NCI-H446 (cell line): ENCODE measurements around the gene AP3M1.

Source experiments
- DNase-seq, 2 experiments: peaks; one replicate each; lab custom pipeline; 2025; lab: John Stamatoyannopoulos, UW

AP3M1 gene

DNA sequence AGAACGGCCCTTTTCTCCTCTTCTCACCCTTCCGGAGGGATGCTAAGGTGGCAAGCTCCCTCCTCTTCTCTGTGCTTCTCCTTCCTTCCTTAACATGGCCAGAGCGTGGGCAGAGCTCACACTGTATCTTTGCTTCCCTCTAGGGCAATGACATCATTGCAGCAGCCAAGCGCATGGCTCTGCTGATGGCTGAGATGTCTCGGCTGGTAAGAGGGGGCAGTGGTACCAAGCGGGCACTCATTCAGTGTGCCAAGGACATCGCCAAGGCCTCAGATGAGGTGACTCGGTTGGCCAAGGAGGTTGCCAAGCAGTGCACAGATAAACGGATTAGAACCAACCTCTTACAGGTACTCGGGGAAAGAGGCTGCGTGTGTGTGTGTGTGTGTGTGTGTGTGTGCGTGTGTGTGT is 36.6 kb downstream of the AP3M1 start:
- no peak for DNase-seq

GRCh38 chr10:74113546-74113945 is 37.1 kb downstream of the AP3M1 start:
- DNase-seq, result no peak

- DNase-seq, result no peak
Measured at GRCh38 chr10:74111799-74112198, 38.8 kb downstream of the AP3M1 start.

DNA sequence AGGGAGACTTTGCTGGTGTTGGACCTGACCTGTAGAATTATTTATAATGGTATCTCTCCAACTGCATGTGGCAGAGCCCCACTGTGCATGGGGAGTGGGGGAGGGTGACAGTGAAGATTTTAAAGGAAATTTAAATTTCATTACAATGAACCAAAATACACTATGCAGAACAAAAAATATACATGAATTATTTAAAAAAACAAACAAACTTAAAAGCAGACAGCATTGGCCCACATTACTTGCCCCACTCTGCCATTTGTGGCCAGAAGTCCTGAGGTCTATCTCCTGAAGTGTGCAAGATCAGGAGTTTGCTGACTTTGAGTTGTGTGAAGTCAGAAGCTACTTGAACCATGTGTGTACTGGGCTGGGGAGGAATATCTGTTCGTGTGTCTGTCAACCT is 40.5 kb downstream of the AP3M1 start:
- no peak for DNase-seq

- DNase-seq, result no peak
Measured at GRCh38 chr10:74109452-74109851, 41.2 kb downstream of the AP3M1 start.

DNA sequence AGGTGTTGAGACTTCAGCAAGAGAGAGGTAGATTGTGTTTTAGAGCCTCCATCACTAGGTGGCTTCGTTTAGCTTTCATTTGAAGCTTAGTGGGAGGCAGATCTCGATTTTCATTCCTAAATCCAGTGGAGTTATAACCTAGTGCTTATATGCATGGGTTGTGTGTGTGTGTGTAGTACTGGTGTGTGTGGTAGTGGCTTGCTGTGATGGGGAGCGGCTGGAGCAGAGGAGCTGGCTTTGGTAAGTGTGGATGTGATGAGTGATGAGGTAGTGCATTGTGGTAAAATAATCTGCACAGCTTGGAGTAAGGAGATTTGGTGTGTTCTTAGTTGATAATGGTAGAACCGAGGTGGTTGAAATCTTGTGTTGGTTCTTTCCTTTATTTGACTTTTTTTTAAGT is 43.2 kb downstream of the AP3M1 start:
- no peak for DNase-seq

GRCh38 chr10:74104996-74105395 is 45.6 kb downstream of the AP3M1 start:
- DNase-seq, result no peak

- no peak for DNase-seq
Measured at GRCh38 chr10:74104480-74104879, 46.1 kb downstream of the AP3M1 start.

DNA sequence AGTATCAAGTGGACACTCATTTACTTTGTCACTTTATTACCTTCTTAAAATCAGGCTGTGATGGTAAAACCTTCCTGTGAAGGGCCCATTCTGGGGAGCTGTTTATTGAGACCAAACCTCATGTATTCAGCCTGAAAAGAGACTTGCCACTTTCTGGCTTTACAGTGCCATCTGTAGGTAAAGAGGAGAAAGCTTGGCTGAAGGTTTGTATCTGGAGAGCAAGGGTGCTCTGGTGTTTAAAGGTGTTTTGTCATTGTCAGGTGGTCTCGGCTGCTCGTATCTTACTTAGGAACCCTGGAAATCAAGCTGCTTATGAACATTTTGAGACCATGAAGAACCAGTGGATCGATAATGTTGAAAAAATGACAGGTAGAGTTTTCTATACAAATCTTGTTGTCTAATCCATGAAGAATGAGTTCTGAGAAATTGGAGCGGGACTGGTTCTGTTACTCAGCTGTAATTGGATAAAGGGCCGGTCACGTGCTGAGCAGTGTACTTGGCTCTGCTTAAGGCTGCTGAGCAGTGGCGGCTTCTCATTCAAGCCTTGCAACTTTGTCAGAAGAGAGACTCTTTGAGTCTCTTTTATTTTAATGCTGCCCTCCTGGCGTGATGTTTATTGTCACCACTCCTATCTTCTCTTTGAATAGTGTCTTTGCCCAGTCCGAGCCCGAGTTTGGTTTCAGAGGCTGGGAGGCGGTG is 46.9 kb downstream of the AP3M1 start:
- DNase-seq, result no peak

GRCh38 chr10:74099836-74100235 is 50.8 kb downstream of the AP3M1 start:
- DNase-seq, result no peak

DNA sequence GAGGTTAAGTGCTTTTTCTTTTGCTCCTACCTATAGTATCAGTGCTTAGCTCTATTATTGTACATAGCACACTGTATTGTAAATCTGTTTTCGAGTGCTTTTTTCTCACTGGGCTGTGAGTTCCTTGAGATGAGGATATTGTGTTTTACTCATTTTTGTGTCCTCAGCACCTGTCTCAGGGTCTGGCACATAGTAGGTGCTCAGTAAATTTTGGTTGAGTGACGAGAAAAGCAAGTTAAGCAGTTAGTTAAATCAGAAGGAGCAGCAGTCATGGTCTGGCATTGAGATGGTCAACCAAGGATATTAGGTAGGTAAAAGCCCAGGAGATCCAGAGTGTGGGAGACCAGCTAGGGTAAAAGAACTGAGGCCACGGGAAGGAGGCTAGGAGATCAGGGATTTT is 51.2 kb downstream of the AP3M1 start:
- no peak for DNase-seq

GRCh38 chr10:74097776-74098175 is 52.9 kb downstream of the AP3M1 start:
- DNase-seq, result no peak

- no peak for DNase-seq
Measured at GRCh38 chr10:74096777-74097176, 53.9 kb downstream of the AP3M1 start.

GRCh38 chr10:74094231-74094630 is 56.4 kb downstream of the AP3M1 start:
- DNase-seq, result no peak

DNA sequence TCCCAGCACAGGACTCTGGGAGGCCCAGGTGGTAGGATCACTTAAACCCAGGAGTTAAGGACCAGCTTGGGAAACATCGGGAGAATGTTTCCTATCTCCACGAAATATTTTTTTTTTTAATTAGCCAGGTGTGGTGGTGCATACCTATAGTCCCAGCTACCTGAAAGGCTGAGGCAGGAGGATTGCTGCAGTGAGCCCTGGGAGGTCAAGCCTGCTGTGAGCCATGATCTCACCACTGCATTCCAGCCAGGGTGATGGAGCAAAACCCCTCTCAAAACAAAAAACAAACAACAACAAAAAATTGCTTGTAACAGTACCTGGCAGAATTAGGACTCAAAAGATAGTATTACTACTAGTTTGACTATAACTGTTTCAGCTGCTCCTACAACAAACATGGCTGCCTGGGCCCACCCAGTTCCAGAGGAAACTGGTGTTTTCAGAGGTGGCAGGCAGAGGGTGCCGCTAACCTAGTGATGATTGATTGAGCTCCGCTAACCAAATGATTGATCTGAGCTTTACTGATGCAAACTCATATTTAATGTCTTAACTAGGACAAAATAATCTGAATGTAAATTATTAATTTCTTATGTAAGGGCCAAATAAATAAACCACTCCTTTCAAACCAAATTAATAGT is 57.0 kb downstream of the AP3M1 start:
- no peak for DNase-seq

DNA sequence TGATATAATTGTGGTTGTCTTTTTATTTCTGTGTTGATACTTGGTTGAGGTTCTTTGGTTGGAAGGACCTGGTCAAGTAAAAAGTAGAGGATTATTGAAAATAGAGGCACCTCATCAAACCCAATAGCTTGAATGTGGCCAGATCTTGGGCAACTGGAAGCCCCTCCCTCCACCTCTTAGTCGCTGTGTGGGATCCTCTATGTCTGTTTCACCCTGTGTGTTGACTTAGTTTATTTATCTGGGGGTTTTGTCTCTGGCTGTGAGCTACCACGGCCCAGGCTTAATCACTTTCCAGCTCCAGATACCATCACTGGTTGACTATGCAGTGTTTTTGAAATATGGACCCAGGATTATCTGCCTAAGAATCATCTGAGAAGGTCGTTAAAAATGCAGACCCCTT is 58.3 kb downstream of the AP3M1 start:
- DNase-seq, result no peak

- DNase-seq, result no peak
Measured at GRCh38 chr10:74088722-74089121, 61.9 kb downstream of the AP3M1 start.

DNA sequence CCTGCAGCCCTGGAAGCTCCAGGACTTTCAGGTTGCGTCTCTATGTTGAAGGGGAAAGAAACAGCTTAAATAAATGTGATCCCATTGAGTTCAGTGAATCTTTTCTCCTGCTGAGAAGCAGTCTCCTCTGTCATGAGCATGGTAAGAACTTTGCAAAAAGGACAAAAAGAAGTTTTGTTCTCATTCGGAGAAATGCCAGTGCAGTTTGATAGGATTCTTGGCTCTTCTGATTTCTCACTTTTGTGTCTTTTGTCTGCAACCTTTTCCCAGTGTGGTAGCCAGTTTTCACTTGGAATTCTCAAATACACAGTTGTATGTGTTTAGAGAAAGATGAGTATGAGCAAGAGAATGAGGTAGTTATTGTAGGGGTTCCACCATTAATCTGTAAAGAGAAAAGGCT is 64.3 kb downstream of the AP3M1 start:
- no peak for DNase-seq

DNA sequence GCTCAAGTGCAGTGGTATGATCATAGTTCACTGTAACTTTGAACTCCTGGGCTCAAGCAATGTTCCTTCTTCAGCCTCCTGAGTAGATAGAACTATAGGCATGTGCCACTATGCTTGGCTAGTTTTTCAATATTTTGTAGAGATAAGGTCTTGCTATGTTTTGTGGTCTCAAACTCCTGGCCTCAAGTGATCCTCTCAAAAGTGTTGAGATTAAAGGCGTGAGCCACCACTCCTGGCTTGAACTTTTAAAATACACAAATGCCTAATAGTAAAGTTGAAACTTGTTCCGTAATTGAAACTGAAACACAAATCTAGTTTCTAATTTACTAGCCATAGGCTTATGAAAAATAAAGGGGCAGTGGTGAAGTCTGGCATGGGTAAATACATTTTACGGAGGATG is 65.7 kb downstream of the AP3M1 start:
- DNase-seq, result no peak

DNA sequence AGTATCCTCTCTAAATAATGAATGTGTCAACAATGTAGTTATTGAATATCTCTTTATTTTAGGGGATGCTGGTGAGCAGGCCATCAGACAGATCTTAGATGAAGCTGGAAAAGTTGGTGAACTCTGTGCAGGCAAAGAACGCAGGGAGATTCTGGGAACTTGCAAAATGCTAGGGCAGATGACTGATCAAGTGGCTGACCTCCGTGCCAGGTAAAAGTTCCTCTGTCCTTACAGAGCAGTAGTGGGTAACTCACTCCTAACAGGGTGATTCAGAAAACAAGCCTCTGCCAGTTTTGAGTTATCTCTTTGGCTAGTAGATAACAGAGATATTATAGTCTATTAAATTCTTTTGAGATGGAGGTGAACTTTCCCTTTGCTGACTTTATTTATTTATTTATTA is 67.3 kb downstream of the AP3M1 start:
- no peak for DNase-seq

GRCh38 chr10:74081941-74082718 is 68.5 kb downstream of the AP3M1 start:
- DNase-seq, result no peak

GRCh38 chr10:74081192-74081803 is 69.3 kb downstream of the AP3M1 start:
- DNase-seq, result peak in 1 of 2 experiments; percentile 27
